ENCODE measurements around the gene NFIC. TPM values are rescaled to one million over a fixed set of nuclear protein-coding genes. Genes with fewer than 3 reads are reported as not detected.
A peak's percentile ranks its signal among the peaks of the same experiment; 100 is the strongest.
"Not testable (repeated sequence)": the region's sequence is repeated elsewhere in the genome, so short reads cannot be mapped to it uniquely, and the experiment has no call there.

NFIC gene
- total RNA-seq, 1 donor: 42.7 TPM

GRCh38 chr19:3441089-3441985 is 75.0 kb downstream of the NFIC start:
- no peak for TF ChIP-seq CTCF (IDR thresholded peaks at IDR 0.05; ENCODE audit: insufficient read depth, low read depth, low read length)
- DNase-seq (ENCODE audit: low read depth): no peak
- H3K4me3 ChIP-seq (ENCODE audit: low read depth, low read length): no peak overlapping the region

- no peak overlapping the region for H3K4me3 ChIP-seq (ENCODE audit: low read depth, low read length)
- TF ChIP-seq CTCF (IDR thresholded peaks at IDR 0.05; ENCODE audit: insufficient read depth, low read depth, low read length): no peak
- no peak for DNase-seq (ENCODE audit: low read depth)
Observed at GRCh38 chr19:3441986-3442329, 75.6 kb downstream of the NFIC start.

GRCh38 chr19:3442487-3443071 is 76.2 kb downstream of the NFIC start:
- no peak for DNase-seq (ENCODE audit: low read depth)
- H3K4me3 ChIP-seq (ENCODE audit: low read depth, low read length): no peak overlapping the region
- no peak for TF ChIP-seq CTCF (IDR thresholded peaks at IDR 0.05; ENCODE audit: insufficient read depth, low read depth, low read length)

- TF ChIP-seq CTCF (IDR thresholded peaks at IDR 0.05; ENCODE audit: insufficient read depth, low read depth, low read length): no peak
- no peak overlapping the region for H3K4me3 ChIP-seq (ENCODE audit: low read depth, low read length)
- DNase-seq (ENCODE audit: low read depth): peak; percentile 30
Observed at GRCh38 chr19:3443840-3444694, 77.7 kb downstream of the NFIC start.

- TF ChIP-seq CTCF (IDR thresholded peaks at IDR 0.05; ENCODE audit: insufficient read depth, low read depth, low read length): no peak
- no peak overlapping the region for H3K4me3 ChIP-seq (ENCODE audit: low read depth, low read length)
- no peak for DNase-seq (ENCODE audit: low read depth)
Observed at GRCh38 chr19:3444695-3445234, 78.4 kb downstream of the NFIC start.

GRCh38 chr19:3446657-3447056 is 80.3 kb downstream of the NFIC start:
- not testable (repeated sequence) for DNase-seq (ENCODE audit: low read depth); H3K4me3 ChIP-seq (ENCODE audit: low read depth, low read length)

All from fibroblast of villous mesenchyme (primary cell).